Kidney epithelial cell (primary cell): ENCODE data around the gene DDX47. TPM values are rescaled to one million over a fixed set of nuclear protein-coding genes. Genes with fewer than 3 reads are reported as not detected.

ENCODE experiments used
- DNase-seq: peaks from one replicate; pipeline ENCODE4 v3.0.0-alpha.2; 2010; ENCODE audit warnings: low read depth
- H3K27me3 ChIP-seq: 2 replicates; pipeline ENCODE4 v1.6.0; 2011; ENCODE audit warnings: low read length; ENCODE audit not compliant: control insufficient read depth, insufficient read depth
- H3K36me3 ChIP-seq: 2 replicates; pipeline ENCODE4 v1.5.1; 2011; ENCODE audit warnings: low read length; ENCODE audit not compliant: control insufficient read depth, insufficient read depth
- H3K4me3 ChIP-seq: 2 replicates; pipeline ENCODE4 v1.5.1; 2011; ENCODE audit warnings: low read depth, mild to moderate bottlenecking, control low read depth, low read length
- total RNA-seq: library from RNA; depleted of rRNA; stranded (reverse); fragments of >200 nt; gene quantifications from 2 replicates; pipeline ENCODE4 v1.2.3, GENCODE V29; 2015
- TF ChIP-seq, protein P1 (sequence below): IDR thresholded peaks from 2 replicates; pipeline ENCODE4 v1.5.1; 2011; ENCODE audit warnings: mild to moderate bottlenecking, moderate library complexity, low read length, control low read depth, inconsistent platforms; ENCODE audit not compliant: insufficient read depth, poor library complexity, severe bottlenecking

Gene DDX47
- total RNA-seq: 59.0 and 63.7 TPM in 2 replicates

DNA sequence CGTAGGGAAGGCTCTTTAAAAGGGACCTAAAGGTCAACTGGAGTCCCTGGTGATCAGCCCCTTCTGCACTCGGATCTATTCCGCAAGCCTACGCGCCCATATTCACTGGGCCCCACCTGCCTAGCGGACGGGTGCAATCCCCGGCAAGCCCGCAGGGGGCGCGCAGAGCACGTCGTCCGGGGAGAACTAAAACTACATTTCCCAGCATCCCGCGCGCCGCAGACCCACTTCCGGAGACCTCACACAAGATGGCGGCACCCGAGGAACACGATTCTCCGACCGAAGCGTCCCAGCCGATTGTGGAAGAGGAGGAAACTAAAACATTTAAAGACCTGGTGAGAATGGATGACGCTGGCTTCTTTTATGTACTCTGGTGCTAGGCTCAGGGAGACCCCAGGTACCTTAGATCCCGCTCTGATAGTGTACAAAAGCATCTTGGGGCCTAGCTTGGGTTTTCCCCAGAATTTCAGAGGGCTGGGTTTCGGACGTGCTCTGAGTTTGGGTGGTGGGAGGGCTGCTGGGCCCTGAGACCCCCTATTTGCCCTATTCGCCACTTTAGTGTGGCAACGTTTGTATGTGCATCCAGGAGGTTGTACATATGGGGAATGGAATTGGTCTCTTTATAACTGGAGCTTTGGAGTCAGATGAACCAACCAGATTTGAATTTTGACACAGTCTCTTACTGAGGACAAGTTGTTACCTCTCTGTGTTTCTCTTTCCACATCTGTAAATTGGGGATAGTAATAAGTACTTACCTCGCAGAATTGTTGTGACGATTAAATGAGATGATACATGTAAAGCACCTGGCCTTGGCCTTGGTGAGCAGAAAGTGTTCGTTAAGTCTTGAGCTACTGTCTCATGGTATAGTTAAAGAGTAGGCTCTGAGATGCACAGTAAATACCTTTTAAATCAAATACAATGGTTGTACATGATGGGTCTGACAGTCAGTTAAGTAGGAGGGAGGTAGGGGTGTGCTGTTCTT, at the start of gene DDX47:
DDX47 (plus strand) TSS at position 227 of the 982 bp plus-strand sequence; CDS start at position 249, 22 bp downstream.
- H3K4me3 ChIP-seq: peak within 1 kb of the TSS; percentile 93
- no peaks in the 10 kb centered on the region for H3K27me3 ChIP-seq
- TF ChIP-seq, protein P1, sequence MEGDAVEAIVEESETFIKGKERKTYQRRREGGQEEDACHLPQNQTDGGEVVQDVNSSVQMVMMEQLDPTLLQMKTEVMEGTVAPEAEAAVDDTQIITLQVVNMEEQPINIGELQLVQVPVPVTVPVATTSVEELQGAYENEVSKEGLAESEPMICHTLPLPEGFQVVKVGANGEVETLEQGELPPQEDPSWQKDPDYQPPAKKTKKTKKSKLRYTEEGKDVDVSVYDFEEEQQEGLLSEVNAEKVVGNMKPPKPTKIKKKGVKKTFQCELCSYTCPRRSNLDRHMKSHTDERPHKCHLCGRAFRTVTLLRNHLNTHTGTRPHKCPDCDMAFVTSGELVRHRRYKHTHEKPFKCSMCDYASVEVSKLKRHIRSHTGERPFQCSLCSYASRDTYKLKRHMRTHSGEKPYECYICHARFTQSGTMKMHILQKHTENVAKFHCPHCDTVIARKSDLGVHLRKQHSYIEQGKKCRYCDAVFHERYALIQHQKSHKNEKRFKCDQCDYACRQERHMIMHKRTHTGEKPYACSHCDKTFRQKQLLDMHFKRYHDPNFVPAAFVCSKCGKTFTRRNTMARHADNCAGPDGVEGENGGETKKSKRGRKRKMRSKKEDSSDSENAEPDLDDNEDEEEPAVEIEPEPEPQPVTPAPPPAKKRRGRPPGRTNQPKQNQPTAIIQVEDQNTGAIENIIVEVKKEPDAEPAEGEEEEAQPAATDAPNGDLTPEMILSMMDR: peak; percentile 98
- peak; percentile 67 for DNase-seq
- H3K36me3 ChIP-seq: no peaks in the 10 kb centered on the region

- DNase-seq: no peak
- H3K27me3 ChIP-seq: no peaks in the 10 kb centered on the region
- TF ChIP-seq, protein P1: no peak
These were observed 48.3 kb upstream of the DDX47 start for GRCh38 chr12:12764824-12765223.

GRCh38 chr12:12770262-12770661, 42.9 kb upstream of the DDX47 start:
- H3K36me3 ChIP-seq: no peaks in the 10 kb centered on the region
- no peaks in the 10 kb centered on the region for H3K27me3 ChIP-seq
- H3K4me3 ChIP-seq: no peak overlapping the region
- TF ChIP-seq, protein P1: no peak
- DNase-seq: no peak

More at GRCh38 chr12:12764824-12765223, 48.3 kb upstream of the DDX47 start:
- Histone ChIP-seq H3K36me3 (no peaks in the 10 kb centered on the region), H3K4me3 (no peak overlapping the region)

- no peak overlapping the region for H3K4me3 ChIP-seq
- DNase-seq: no peak
- H3K36me3 ChIP-seq: no peaks in the 10 kb centered on the region
- TF ChIP-seq, protein P1: no peak
- no peaks in the 10 kb centered on the region for H3K27me3 ChIP-seq
These were observed 38.4 kb upstream of the DDX47 start for GRCh38 chr12:12774791-12775190.

GRCh38 chr12:12776261-12776660, 36.9 kb upstream of the DDX47 start:
- TF ChIP-seq, protein P1: no peak
- H3K27me3 ChIP-seq: no peaks in the 10 kb centered on the region
- no peaks in the 10 kb centered on the region for H3K36me3 ChIP-seq
- no peak overlapping the region for H3K4me3 ChIP-seq
- DNase-seq: peak; percentile 10
